ENCODE data around the gene LSM2. TPM values are rescaled to one million over a fixed set of nuclear protein-coding genes. Genes with fewer than 3 reads are reported as not detected.

LSM2 gene
- total and polyA plus RNA-seq, 9 of the 15 experiments (the other 6 are each of a cell fraction or from before 2014, with no cell fraction given): 154 to 407 (median 223) TPM

DNA sequence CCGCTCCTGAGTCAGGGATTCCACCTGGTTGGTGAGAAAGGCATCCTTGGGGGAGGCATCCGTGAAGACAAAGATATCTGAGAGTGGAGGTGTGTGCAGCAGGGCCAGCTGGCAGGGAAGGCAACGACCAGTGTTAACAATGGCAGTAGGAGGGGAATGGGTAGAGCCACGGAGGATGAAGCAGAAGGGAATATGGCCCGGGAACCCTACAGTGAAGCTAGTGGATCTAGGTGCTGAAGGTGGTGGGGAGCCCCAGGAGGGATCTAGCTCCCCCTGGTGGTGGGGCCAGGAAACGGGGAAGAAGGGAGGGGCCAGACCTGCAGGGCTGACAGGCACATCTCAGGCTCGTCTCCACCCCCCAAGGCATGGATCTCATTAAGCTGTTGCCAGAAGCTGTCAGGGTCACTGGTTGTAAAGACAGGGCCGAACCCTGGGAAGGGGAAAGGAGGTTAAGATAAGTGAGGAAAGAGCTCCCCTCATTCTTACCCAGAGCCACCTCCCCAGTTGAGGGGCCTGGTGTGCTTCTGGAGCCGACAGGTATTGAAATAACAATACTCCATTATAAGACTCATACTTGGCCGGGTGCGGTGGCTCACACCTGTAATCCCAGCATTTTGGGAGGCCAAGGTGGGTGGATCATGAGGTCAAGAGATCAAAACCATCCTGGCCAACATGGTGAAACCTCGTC lies 36.9 kb downstream of the LSM2 start (continued):
- TF ChIP-seq, protein P1, sequence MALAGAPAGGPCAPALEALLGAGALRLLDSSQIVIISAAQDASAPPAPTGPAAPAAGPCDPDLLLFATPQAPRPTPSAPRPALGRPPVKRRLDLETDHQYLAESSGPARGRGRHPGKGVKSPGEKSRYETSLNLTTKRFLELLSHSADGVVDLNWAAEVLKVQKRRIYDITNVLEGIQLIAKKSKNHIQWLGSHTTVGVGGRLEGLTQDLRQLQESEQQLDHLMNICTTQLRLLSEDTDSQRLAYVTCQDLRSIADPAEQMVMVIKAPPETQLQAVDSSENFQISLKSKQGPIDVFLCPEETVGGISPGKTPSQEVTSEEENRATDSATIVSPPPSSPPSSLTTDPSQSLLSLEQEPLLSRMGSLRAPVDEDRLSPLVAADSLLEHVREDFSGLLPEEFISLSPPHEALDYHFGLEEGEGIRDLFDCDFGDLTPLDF (CRISPR knock-in tag; IDR thresholded peaks at IDR 0.05): peak; percentile 42; the same call in 1 of the 2 replicates
- TF ChIP-seq ERF (CRISPR knock-in tag; IDR thresholded peaks at IDR 0.05) (0 out of 2 replicates have a peak, but pooled peaks have one; percentile 8), HDAC3 (IDR thresholded peaks at IDR 0.05; ENCODE audit: borderline replicate concordance, partially characterized antibody) (no peak), E2F6 (IDR thresholded peaks at IDR 0.05; ENCODE audit: borderline replicate concordance in 1 of 2, extremely low read depth in 1 of 2, insufficient read depth in 1 of 2, insufficient read length in 1 of 2, low read depth in 1 of 2, low read length in 1 of 2, poor library complexity in 1 of 2, severe bottlenecking in 1 of 2) (peak in 1 of 2 experiments; percentile 32), ARID3A (IDR thresholded peaks at IDR 0.05; ENCODE audit: borderline replicate concordance, low read depth, low read length) (no peak), JUNB (CRISPR knock-in tag; conservative IDR thresholded peaks at IDR 0.05) (no peak), PRMT5 (CRISPR knock-in tag; IDR thresholded peaks at IDR 0.05) (no peak), ZNF232 (CRISPR knock-in tag; IDR thresholded peaks at IDR 0.05) (0 out of 2 replicates have a peak, but pooled peaks have one; percentile 49), ARID1B (IDR thresholded peaks at IDR 0.05) (peak; percentile 60), MYNN (IDR thresholded peaks at IDR 0.05) (peak; percentile 83), MYNN (CRISPR knock-in tag; IDR thresholded peaks at IDR 0.05) (no peak), HLTF (IDR thresholded peaks at IDR 0.05) (peak; percentile 90), ZNF561 (CRISPR knock-in tag; conservative IDR thresholded peaks at IDR 0.05) (no peak), NFRKB (IDR thresholded peaks at IDR 0.05; ENCODE audit: low read depth) (no peak), CHAMP1 (IDR thresholded peaks at IDR 0.05) (no peak), ZNF282 (CRISPR knock-in tag; IDR thresholded peaks at IDR 0.05) (no peak)
- TF ChIP-seq, protein P2, sequence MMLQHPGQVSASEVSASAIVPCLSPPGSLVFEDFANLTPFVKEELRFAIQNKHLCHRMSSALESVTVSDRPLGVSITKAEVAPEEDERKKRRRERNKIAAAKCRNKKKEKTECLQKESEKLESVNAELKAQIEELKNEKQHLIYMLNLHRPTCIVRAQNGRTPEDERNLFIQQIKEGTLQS (IDR thresholded peaks at IDR 0.05): no peak
- TF ChIP-seq, protein P2 (CRISPR knock-in tag; conservative IDR thresholded peaks at IDR 0.05): peak; percentile 69; the same call in 1 of the 2 replicates
- TF ChIP-seq, protein P3, sequence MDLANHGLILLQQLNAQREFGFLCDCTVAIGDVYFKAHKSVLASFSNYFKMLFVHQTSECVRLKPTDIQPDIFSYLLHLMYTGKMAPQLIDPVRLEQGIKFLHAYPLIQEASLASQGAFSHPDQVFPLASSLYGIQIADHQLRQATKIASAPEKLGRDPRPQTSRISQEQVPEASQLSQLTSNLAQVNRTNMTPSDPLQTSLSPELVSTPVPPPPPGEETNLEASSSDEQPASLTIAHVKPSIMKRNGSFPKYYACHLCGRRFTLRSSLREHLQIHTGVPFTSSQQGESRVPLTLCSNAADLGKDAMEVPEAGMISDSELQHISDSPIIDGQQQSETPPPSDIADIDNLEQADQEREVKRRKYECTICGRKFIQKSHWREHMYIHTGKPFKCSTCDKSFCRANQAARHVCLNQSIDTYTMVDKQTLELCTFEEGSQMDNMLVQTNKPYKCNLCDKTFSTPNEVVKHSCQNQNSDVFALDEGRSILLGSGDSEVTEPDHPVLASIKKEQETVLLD (IDR thresholded peaks at IDR 0.05): peak; percentile 73
